Measurements from ENCODE around the gene FAM234B.

The FAM234B gene

GRCh38 chr12:13124656-13125505, 80.7 kb downstream of the FAM234B start:
- DNase-seq: no peak

GRCh38 chr12:13125996-13126395, 81.8 kb downstream of the FAM234B start:
- no peak for DNase-seq

GRCh38 chr12:13126494-13126893, 82.3 kb downstream of the FAM234B start:
- no peak for DNase-seq

- DNase-seq: no peak
Observed at GRCh38 chr12:13127444-13127843, 83.3 kb downstream of the FAM234B start.

- DNase-seq: no peak
Observed at GRCh38 chr12:13128291-13128965, 84.2 kb downstream of the FAM234B start.

- DNase-seq: no peak
Observed at GRCh38 chr12:13130981-13131380, 86.8 kb downstream of the FAM234B start.

All from activated gamma-delta T cell treated with Interleukin-2 at 50 U/mL for 16 hours (primary cell).